ENCODE measurements around the gene PDSS2. TPM values are rescaled to one million over a fixed set of nuclear protein-coding genes. Genes with fewer than 3 reads are reported as not detected.

Gene PDSS2
- total RNA-seq, 1 donor from 2014 or later = 7.9 TPM

- TF ChIP-seq CTCF (IDR thresholded peaks at IDR 0.05; ENCODE audit: unreplicated experiment) = no peak
- H3K27ac Mint-ChIP-seq (ENCODE audit: unreplicated experiment) = no peak overlapping the region
- H3K4me3 Mint-ChIP-seq (ENCODE audit: unreplicated experiment) = peak overlapping the region; percentile 20
- peaks cover 2% of the 10 kb centered on the region for H3K27me3 Mint-ChIP-seq (ENCODE audit: unreplicated experiment)
- no peaks in the 10 kb centered on the region for H3K4me1 Mint-ChIP-seq (ENCODE audit: unreplicated experiment)
- peaks cover 35% of the 10 kb centered on the region for H3K36me3 Mint-ChIP-seq (ENCODE audit: low read depth, unreplicated experiment)
- peaks cover 22% of the 10 kb centered on the region for H3K9me3 Mint-ChIP-seq (ENCODE audit: unreplicated experiment)
- no peak for DNase-seq (ENCODE audit: low spot score)
These were observed 11.6 kb downstream of the PDSS2 start for GRCh38 chr6:107447663-107448216.

- Mint-ChIP-seq H3K27me3 (ENCODE audit: unreplicated experiment) (peaks cover 2% of the 10 kb centered on the region), H3K9me3 (ENCODE audit: unreplicated experiment) (peaks cover 19% of the 10 kb centered on the region), H3K27ac (ENCODE audit: unreplicated experiment) (no peak overlapping the region), H3K36me3 (ENCODE audit: low read depth, unreplicated experiment) (peaks cover 21% of the 10 kb centered on the region), H3K4me3 (ENCODE audit: unreplicated experiment) (no peak overlapping the region), H3K4me1 (ENCODE audit: unreplicated experiment) (no peaks in the 10 kb centered on the region)
- no peak for DNase-seq (ENCODE audit: low spot score)
- TF ChIP-seq CTCF (IDR thresholded peaks at IDR 0.05; ENCODE audit: unreplicated experiment) = no peak
These were observed 15.1 kb downstream of the PDSS2 start for GRCh38 chr6:107444277-107444676.

- no peak for DNase-seq (ENCODE audit: low spot score)
- no peak overlapping the region for H3K4me3 Mint-ChIP-seq (ENCODE audit: unreplicated experiment)
- TF ChIP-seq CTCF (IDR thresholded peaks at IDR 0.05; ENCODE audit: unreplicated experiment) = no peak
- H3K4me1 Mint-ChIP-seq (ENCODE audit: unreplicated experiment) = no peaks in the 10 kb centered on the region
- no peak overlapping the region for H3K27ac Mint-ChIP-seq (ENCODE audit: unreplicated experiment)
- peaks cover 14% of the 10 kb centered on the region for H3K9me3 Mint-ChIP-seq (ENCODE audit: unreplicated experiment)
- H3K27me3 Mint-ChIP-seq (ENCODE audit: unreplicated experiment) = no peaks in the 10 kb centered on the region
- peaks cover 15% of the 10 kb centered on the region for H3K36me3 Mint-ChIP-seq (ENCODE audit: low read depth, unreplicated experiment)
These were observed 15.6 kb downstream of the PDSS2 start for GRCh38 chr6:107443608-107444267.

GRCh38 chr6:107442938-107443607 is 16.3 kb downstream of the PDSS2 start:
- no peak overlapping the region for H3K4me3 Mint-ChIP-seq (ENCODE audit: unreplicated experiment)

More at GRCh38 chr6:107442938-107443607, 16.3 kb downstream of the PDSS2 start:
- H3K4me1 Mint-ChIP-seq (ENCODE audit: unreplicated experiment) = no peaks in the 10 kb centered on the region
- DNase-seq (ENCODE audit: low spot score) = no peak
- H3K27me3 Mint-ChIP-seq (ENCODE audit: unreplicated experiment) = no peaks in the 10 kb centered on the region
- no peak overlapping the region for H3K27ac Mint-ChIP-seq (ENCODE audit: unreplicated experiment)
- H3K9me3 Mint-ChIP-seq (ENCODE audit: unreplicated experiment) = peaks cover 7% of the 10 kb centered on the region
- TF ChIP-seq CTCF (IDR thresholded peaks at IDR 0.05; ENCODE audit: unreplicated experiment) = no peak
- peaks cover 9% of the 10 kb centered on the region for H3K36me3 Mint-ChIP-seq (ENCODE audit: low read depth, unreplicated experiment)
